Esophagus mucosa (tissue), 1 donor: ENCODE data around the gene PEX10. TPM values are rescaled to one million over a fixed set of nuclear protein-coding genes. Genes with fewer than 3 reads are reported as not detected.
"Not testable (repeated sequence)": the region's sequence is repeated elsewhere in the genome, so short reads cannot be mapped to it uniquely, and the experiment has no call there.

Experiments used
- ATAC-seq: fragments of 200-7000 bp; cut with Tn5 transposase; one replicate; pipeline ENCODE4 v1.9.1; 2020
- total RNA-seq: library from RNA; stranded (reverse); gene quantifications from one replicate; pipeline ENCODE4 v1.2.4, GENCODE V29; 2023
- donor health status: DM: yes; HTN: yes; CAD: no.

The PEX10 gene
- total RNA-seq, 1 donor from 2014 or later = 17.7 TPM

- no peak for ATAC-seq
These were observed 31.1 kb upstream of the PEX10 start for GRCh38 chr1:2443277-2444137.

- ATAC-seq = no peak
These were observed 30.3 kb upstream of the PEX10 start for GRCh38 chr1:2442661-2443060.

- ATAC-seq = no peak
These were observed 29.4 kb upstream of the PEX10 start for GRCh38 chr1:2441746-2442145.

- ATAC-seq = not testable (repeated sequence)
These were observed 28.0 kb upstream of the PEX10 start for GRCh38 chr1:2440346-2440745.

GRCh38 chr1:2439369-2439768 is 27.0 kb upstream of the PEX10 start:
- ATAC-seq = no peak

- no peak for ATAC-seq
These were observed 26.3 kb upstream of the PEX10 start for GRCh38 chr1:2438641-2439040.

GRCh38 chr1:2438038-2438437 is 25.7 kb upstream of the PEX10 start:
- ATAC-seq = peak; percentile 7

- no peak for ATAC-seq
These were observed 25.3 kb upstream of the PEX10 start for GRCh38 chr1:2437617-2438016.

- ATAC-seq = no peak
These were observed 24.5 kb upstream of the PEX10 start for GRCh38 chr1:2436876-2437275.

GRCh38 chr1:2435746-2436355 is 23.5 kb upstream of the PEX10 start:
- no peak for ATAC-seq

GRCh38 chr1:2435091-2435490 is 22.7 kb upstream of the PEX10 start:
- no peak for ATAC-seq

GRCh38 chr1:2433936-2434655 is 21.7 kb upstream of the PEX10 start:
- no peak for ATAC-seq

GRCh38 chr1:2433196-2433595 is 20.8 kb upstream of the PEX10 start:
- no peak for ATAC-seq

GRCh38 chr1:2432441-2432844 is 20.1 kb upstream of the PEX10 start:
- ATAC-seq = no peak

GRCh38 chr1:2431518-2431917 is 19.2 kb upstream of the PEX10 start:
- ATAC-seq = no peak

GRCh38 chr1:2431103-2431502 is 18.7 kb upstream of the PEX10 start:
- ATAC-seq = peak; percentile 64

- ATAC-seq = no peak
These were observed 18.2 kb upstream of the PEX10 start for GRCh38 chr1:2430592-2430973.

- ATAC-seq = no peak
These were observed 17.6 kb upstream of the PEX10 start for GRCh38 chr1:2429780-2430591.

- ATAC-seq = peak; percentile 85
These were observed 16.1 kb upstream of the PEX10 start for GRCh38 chr1:2428490-2428889.

- peak; percentile 4 for ATAC-seq
These were observed 15.6 kb upstream of the PEX10 start for GRCh38 chr1:2427976-2428375.

- ATAC-seq = no peak
These were observed 14.7 kb upstream of the PEX10 start for GRCh38 chr1:2427051-2427450.

GRCh38 chr1:2426540-2426939 is 14.2 kb upstream of the PEX10 start:
- no peak for ATAC-seq

- ATAC-seq = no peak
These were observed 13.5 kb upstream of the PEX10 start for GRCh38 chr1:2425892-2426291.
